GM12864 (cell line): Measurements from ENCODE around the gene NMNAT3.

Source experiments
- DNase-seq: peaks from one replicate; pipeline ENCODE4 v3.0.0-alpha.2; 2011; ENCODE audit warnings: low read depth
- H3K4me3 ChIP-seq: 2 replicates; pipeline ENCODE4 v1.5.1; 2011; ENCODE audit warnings: mild to moderate bottlenecking, low read depth, low read length, control low read depth
- CTCF ChIP-seq: IDR thresholded peaks from 2 replicates; pipeline ENCODE4 v1.5.1; 2011; ENCODE audit warnings: low read depth, mild to moderate bottlenecking, moderate library complexity, low read length, control low read depth, inconsistent platforms; ENCODE audit errors: missing control alignments

NMNAT3 gene

GRCh38 chr3:139657434-139657833, 20.3 kb downstream of the NMNAT3 start:
- no peak for DNase-seq
- TF ChIP-seq CTCF, result no peak
- H3K4me3 ChIP-seq, result no peak overlapping the region

GRCh38 chr3:139655909-139656595, 21.7 kb downstream of the NMNAT3 start:
- TF ChIP-seq CTCF, result no peak
- no peak for DNase-seq

GRCh38 chr3:139654637-139655365, 23.0 kb downstream of the NMNAT3 start:
- H3K4me3 ChIP-seq, result no peak overlapping the region
- DNase-seq, result no peak
- TF ChIP-seq CTCF, result no peak

More at GRCh38 chr3:139655909-139656595, 21.7 kb downstream of the NMNAT3 start:
- no peak overlapping the region for H3K4me3 ChIP-seq

- no peak for TF ChIP-seq CTCF
- no peak overlapping the region for H3K4me3 ChIP-seq
- DNase-seq, result no peak
Observed at GRCh38 chr3:139653582-139653981, 24.2 kb downstream of the NMNAT3 start.

- TF ChIP-seq CTCF, result no peak
- H3K4me3 ChIP-seq, result no peak overlapping the region
- no peak for DNase-seq
Observed at GRCh38 chr3:139652561-139652960, 25.2 kb downstream of the NMNAT3 start.

- no peak overlapping the region for H3K4me3 ChIP-seq
- no peak for TF ChIP-seq CTCF
- no peak for DNase-seq
Observed at GRCh38 chr3:139647866-139648435, 29.8 kb downstream of the NMNAT3 start.
